ENCODE results near the gene FABP1. TPM values are rescaled to one million over a fixed set of nuclear protein-coding genes. Genes with fewer than 3 reads are reported as not detected.
A peak's percentile ranks its signal among the peaks of the same experiment; 100 is the strongest.

FABP1 gene
- total RNA-seq, 2 donors from 2014 or later = not detected

DNA sequence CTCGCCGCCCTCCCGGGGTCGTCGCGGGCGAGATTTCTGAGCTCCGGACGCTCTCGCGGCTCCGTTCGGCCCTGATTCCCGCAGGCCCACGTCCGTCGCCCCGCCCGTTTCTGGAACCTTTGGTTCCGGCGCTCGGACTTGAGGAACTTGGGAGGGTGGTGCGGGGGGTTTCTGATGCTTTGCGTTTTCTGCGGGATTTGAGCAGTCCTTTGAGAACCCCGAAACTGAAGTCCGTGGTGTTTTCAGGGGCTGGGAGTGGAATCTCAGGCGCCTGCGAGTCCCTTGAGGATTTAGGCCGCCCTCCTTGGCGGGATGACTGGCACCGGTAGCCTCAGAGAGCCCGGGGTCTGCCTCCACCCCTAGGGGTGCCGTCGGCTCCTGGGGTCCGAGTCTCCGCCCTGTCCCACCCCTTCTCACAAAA, 42.6 kb upstream of the FABP1 start:
- H3K4me3 ChIP-seq = peak overlapping the region; percentile 66 to 75
- no peaks in the 10 kb centered on the region for H3K27me3 ChIP-seq
- H3K9me3 ChIP-seq = no peaks in the 10 kb centered on the region
- TF ChIP-seq, protein P1, sequence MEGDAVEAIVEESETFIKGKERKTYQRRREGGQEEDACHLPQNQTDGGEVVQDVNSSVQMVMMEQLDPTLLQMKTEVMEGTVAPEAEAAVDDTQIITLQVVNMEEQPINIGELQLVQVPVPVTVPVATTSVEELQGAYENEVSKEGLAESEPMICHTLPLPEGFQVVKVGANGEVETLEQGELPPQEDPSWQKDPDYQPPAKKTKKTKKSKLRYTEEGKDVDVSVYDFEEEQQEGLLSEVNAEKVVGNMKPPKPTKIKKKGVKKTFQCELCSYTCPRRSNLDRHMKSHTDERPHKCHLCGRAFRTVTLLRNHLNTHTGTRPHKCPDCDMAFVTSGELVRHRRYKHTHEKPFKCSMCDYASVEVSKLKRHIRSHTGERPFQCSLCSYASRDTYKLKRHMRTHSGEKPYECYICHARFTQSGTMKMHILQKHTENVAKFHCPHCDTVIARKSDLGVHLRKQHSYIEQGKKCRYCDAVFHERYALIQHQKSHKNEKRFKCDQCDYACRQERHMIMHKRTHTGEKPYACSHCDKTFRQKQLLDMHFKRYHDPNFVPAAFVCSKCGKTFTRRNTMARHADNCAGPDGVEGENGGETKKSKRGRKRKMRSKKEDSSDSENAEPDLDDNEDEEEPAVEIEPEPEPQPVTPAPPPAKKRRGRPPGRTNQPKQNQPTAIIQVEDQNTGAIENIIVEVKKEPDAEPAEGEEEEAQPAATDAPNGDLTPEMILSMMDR (IDR thresholded peaks at IDR 0.05) = no peak
- H3K4me1 ChIP-seq = peaks cover 0 to 14% of the 10 kb centered on the region in 2 donors
- H3K27ac ChIP-seq = peak overlapping the region; percentile 84 to 90
- DNase-seq (ENCODE audit: low spot score) = no peak
- H3K36me3 ChIP-seq = no peaks in the 10 kb centered on the region

- Histone ChIP-seq H3K4me3 (no peak overlapping the region), H3K36me3 (no peaks in the 10 kb centered on the region), H3K9me3 (no peaks in the 10 kb centered on the region), H3K4me1 (peaks cover 0 to 18% of the 10 kb centered on the region in 2 donors), H3K27ac (no peak overlapping the region), H3K27me3 (no peaks in the 10 kb centered on the region)
- TF ChIP-seq, protein P1 (IDR thresholded peaks at IDR 0.05) = no peak
- DNase-seq (ENCODE audit: low spot score) = no peak
These were observed 40.5 kb upstream of the FABP1 start for GRCh38 chr2:88168386-88168785.

- Histone ChIP-seq H3K4me1 (peaks cover 0 to 18% of the 10 kb centered on the region in 2 donors), H3K27ac (no peak overlapping the region), H3K36me3 (no peaks in the 10 kb centered on the region)
These were observed 39.9 kb upstream of the FABP1 start for GRCh38 chr2:88167740-88168139.

DNA sequence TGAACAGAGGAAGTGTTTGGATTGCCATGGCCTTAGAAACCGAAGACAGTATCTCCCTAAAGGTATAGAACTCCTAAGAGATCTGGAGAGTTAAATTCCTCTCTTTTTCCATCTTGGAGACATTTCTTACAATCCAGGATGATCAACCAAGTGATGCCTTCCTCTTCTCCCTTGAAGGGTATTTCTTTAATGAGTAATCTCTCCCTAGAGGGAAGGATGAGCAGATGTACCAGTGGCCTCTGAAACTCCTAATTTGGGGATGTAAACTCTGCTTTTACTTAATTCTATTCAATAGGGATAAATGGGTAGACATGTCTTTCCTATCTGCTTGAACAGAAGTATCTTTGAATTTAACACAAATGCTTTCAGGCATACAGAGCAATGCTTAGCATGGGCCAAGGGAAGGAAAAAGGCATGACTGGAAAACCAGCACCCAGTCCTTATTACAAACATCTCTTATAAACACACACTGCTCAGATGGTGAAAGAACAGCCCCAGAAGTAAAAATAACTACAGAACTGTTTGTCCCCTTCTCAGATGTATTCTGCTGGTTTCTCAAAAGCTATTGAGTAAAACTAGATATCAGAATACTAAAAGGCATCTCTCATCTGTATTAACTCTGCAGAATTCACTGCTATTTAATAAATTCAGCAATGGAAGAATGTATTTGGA, 37.6 kb upstream of the FABP1 start:
- H3K27ac ChIP-seq = peak overlapping the region; percentile 28 to 57
- no peaks in the 10 kb centered on the region for H3K36me3 ChIP-seq
- no peaks in the 10 kb centered on the region for H3K27me3 ChIP-seq
- peaks cover 0 to 10% of the 10 kb centered on the region in 2 donors for H3K4me1 ChIP-seq
- no peak for DNase-seq (ENCODE audit: low spot score)
- no peak overlapping the region for H3K4me3 ChIP-seq
- no peaks in the 10 kb centered on the region for H3K9me3 ChIP-seq
- TF ChIP-seq, protein P1 (IDR thresholded peaks at IDR 0.05) = no peak

More at GRCh38 chr2:88167740-88168139, 39.9 kb upstream of the FABP1 start:
- no peak for DNase-seq (ENCODE audit: low spot score)
- Histone ChIP-seq H3K4me3 (no peak overlapping the region), H3K27me3 (no peaks in the 10 kb centered on the region), H3K9me3 (no peaks in the 10 kb centered on the region)
- TF ChIP-seq, protein P1 (IDR thresholded peaks at IDR 0.05) = no peak

DNA sequence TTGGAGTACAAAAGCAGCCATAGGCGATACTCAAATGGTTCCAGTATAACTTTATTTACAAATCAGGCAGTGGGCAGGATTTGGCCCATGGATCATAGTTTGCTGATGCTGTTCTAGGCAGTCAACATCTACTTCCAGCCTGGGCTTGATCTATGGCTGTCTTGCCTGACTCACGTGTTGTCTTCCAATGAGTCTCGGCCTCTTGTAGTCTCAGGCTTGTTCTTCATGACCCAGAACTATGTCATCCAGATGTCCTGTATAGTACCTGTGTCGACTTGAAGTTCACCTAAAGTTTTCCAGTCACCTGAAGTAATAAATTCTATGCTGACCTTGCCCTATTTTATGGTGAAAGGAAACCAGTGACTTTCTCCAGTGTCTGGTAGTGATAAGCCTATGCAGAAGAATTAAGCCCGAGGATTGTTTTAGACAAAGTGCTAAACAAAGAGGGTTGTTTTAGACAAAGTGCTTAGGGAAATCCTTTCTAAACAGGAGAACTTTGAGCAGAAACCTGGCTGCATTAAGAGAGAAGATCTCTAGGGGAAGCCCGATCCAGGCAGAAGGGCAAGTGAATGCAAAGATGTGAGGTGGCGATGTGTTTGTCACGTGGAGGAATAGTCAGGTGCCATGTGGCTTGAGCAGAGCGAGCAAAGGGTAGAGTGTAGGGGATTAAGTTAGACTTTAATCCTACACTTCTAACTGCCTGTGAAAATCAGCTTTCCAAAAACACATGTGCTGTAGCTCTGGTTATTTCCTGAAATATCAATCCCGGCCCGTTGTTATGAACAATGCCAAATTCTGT, 33.8 kb upstream of the FABP1 start:
- no peaks in the 10 kb centered on the region for H3K9me3 ChIP-seq
- no peak for DNase-seq (ENCODE audit: low spot score)
- no peaks in the 10 kb centered on the region for H3K36me3 ChIP-seq
- TF ChIP-seq, protein P1 (IDR thresholded peaks at IDR 0.05) = no peak
- no peak overlapping the region for H3K27ac ChIP-seq
- H3K4me3 ChIP-seq = no peak overlapping the region
- no peaks in the 10 kb centered on the region for H3K27me3 ChIP-seq
- H3K4me1 ChIP-seq = peaks cover 0 to 10% of the 10 kb centered on the region in 2 donors

Measured in right atrium auricular region (tissue), 2 donors.